ENCODE results near the gene SLC39A3.

SLC39A3 gene

DNA sequence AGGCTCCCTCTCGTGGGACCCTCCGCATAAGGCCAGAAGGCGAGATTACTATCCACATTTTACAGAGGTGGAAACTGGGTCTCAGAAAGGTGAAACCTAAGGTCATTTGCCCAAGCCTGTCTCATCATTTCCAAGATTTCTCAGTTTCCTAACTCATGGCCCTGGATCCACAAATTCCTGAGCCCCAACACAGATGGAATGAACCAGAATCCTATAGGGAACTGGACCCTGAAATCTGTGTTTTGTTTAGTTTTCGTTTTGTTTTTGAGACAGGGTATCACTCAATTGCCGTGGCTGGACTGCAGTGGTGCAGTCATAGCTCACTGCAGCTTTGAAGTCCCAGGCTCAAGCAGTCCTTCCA is 36.8 kb downstream of the SLC39A3 start:
- no peak for DNase-seq (ENCODE audit: low read depth, low spot score)

DNA sequence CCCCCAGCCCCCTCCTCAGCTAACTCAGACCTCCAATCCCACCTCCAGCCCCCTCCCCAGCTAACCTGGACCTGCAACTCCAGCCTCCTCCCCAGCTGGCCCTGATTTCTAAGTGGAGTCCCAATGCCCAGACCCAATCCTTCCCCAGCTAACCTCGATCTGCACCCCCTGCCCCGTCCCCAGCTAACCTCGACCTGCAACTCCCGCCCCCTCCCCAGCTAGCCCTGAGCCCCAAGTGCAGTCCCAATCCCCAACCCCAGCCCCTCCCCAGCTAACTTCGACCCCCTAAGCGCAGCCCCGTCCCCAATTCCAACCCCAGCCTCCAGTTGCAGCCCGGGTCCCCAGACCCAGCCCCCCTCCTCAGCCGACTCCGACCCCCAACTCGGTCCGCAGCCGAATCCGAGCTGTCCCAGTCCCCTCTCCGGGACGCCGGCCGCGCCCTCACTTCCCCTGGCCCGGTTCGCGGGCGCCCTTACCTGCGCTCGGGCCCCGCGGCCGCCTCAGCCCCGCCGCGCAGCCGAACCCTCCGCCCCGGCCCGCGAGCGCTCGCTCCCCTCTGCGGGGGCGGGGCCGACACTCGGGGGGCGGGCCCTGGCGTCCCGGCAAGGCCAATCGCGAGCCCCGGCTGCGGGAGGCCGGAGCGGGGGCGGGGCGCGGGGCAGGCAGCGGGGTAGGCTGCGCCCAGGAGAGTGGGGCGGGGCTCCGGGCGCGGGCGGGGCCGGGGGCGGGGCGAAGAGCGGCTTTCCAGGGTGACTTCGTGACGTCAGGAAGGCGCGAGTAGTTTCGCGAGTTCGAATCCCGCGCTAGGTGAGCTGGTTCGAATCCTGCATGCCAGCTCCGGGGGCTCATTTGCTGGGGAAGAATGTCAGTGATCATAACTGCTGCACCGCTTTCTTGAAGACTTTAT is 37.4 kb downstream of the SLC39A3 start, which contains the start of gene GNG7:
TSS of gene GNG7 (minus strand) at position 525 of the 907 bp plus-strand sequence. CDS start 182,006 bp downstream, outside the sequence.
- peak; percentile 95 for DNase-seq (ENCODE audit: low read depth, low spot score)

DNA sequence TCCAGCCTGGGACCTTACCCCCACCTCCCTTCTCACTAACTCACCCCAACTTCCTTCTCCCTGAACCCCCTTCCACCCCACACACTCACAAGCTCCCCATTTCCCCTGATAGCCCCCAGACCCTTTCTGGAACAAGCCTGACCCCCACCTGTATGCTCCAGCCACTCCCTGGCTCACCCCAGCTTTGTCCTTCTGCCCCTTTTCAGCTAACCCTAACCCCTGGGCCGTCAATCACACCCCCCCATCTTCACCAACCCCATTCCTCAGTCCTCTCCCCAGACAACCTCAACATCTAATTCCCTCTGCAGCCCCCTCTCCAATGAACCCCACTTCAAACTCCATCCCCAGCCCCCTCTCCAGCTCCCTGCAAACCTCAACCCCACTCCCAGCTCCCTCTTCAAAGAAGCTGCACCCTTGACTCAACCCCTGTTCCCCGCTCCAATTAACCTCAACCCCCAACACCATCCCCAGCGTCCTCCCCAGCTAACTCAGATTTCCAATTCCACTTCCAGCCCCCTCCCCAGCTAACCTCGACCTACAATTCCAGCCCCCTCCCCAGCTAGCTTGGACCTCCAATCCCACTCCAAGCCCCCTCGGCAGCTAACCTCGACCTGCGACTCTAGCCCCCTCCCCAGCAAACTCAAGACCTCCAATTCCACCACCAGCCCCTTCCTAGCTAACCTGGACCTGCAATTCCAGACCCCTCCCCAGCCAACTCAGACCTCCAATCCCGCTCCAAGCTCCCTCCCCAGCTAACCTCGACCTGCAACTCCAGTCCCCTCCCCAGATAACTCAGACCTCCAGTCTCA is 38.3 kb downstream of the SLC39A3 start:
- no peak for DNase-seq (ENCODE audit: low read depth, low spot score)

DNA sequence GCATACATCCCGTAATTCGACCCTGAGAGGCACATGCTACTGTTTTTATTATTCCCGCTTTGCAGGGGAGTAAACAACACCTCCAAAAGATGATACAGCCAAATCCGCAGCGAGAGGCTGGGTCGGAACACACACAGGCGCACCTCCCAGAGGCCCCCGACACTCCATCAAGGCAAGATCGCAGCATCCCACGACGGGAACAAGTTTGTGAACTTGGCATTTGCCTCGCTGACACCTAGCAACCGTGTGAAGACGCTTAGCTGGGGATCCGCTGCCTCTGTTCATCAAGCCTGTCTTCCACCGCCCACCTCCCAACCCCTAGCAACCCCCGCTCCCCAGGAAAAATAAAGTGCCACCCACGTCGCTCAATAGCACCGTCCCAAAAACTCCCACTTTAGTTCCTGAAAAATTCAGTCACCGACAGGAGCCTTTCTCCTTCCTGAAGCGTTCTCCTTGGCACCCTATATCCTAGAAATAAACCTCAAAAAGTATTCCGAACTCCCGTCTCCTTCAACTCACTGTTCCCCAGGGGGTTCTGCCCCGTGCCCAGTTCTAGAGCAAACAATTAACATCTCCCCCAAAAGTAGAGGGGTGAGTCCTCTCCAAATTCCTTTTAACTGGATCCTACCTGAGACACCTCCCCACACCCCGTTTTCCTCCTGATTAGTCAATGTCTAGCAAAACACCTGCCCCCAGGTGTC is 39.0 kb downstream of the SLC39A3 start:
- DNase-seq (ENCODE audit: low read depth, low spot score): no peak

DNA sequence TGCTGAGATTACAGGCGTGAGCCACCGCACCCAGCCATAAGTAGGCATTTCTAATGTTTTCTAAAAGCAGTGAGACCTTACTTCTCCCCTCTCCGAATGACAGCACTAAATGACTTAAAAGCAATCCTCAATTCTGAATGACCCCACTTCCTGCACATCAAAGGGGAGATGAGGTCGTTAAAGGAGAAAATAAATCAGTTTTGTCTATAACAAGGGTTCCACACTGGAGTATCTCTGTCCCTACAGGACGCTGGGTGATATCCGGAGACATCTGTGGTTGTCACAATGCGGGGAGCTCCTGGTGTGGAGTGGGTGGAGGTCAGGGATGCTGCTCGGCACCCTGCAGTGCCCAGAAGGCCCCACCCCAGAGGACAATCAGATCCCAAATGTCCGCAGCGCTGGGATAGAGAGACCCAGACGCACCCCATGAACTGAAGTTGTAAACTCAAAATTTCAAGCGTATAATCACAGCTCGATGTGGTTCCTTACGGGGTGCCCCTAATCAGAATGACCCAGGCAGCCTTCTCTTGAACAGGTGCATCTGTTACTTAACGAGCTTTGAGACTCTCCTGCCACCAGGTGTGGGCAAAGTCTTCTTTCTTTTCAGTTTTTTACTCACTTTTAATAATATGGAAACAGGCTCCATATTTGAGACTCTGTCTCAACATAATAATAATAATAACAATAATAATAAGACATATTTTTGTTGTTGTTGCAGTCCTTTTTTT is 40.2 kb downstream of the SLC39A3 start:
- no peak for DNase-seq (ENCODE audit: low read depth, low spot score)

DNA sequence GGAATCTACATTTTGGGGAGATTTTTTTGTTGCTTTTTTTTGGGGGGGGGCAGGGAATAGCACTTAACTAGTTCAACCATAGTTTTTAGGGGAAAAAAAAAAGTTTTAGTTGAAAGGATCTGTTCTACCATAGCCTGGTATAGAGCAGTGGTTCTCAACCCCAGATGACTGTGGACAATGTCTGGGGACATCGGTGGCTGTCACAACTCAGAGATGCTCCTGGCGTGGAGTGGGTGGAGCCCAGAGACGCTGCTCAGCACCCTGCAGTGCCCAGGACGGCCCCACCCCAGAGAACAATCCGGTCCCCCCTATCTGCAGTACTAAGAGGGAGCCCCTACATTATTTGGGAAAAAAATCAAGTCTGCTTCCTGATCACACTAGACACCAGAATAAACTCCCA is 45.6 kb downstream of the SLC39A3 start:
- DNase-seq (ENCODE audit: low read depth, low spot score): no peak

DNA sequence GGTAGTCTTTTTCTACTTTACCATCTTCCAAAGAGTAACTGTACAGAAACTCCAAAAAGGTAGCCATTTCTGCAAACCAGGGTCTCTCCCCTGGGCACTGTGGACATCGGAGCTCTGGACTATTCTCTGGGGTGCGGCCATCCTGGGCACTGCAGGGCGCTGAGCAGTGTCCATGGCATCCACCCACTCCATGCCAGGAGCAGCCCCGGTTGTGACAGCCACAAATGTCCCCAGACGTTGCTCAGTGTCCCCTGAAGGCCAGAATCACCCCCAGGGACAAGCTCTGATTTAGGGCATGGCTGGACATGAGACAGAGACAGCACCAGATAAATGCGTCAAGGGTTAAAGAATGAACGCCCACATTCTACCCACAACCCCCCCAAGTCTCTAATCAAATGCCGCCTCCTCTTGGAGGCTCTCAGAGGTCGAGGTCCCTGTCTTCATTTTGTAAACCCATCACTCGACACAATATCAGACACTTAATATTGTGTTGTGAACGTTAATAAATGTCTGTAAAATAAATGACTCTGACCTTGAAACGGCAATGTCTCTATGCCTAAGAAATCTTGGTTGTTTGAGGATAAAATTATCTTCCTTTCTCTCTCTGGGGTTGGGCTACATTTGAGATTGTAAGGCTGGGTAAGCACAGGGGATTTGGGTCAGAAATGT is 46.2 kb downstream of the SLC39A3 start:
- no peak for DNase-seq (ENCODE audit: low read depth, low spot score)

DNA sequence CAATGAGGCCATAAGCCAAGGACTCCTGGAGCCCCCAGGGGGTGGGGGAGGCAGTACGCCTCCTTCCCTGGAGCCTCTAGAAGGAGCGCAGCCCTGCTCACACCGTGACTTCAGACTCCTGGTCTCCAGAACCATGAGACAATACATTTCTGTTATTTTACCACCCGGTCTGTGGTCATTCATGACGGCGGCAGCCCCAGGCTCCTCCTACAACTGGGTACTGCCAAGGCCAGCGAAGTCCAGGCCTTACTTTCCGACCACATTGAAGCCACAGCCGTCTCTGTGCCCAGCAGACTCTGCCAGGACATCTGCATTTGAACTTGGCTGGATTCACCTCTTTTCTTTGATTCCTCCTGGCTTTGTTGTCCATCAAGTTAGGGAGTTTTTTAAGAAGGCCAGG is 47.9 kb downstream of the SLC39A3 start:
- DNase-seq (ENCODE audit: low read depth, low spot score): no peak

DNA sequence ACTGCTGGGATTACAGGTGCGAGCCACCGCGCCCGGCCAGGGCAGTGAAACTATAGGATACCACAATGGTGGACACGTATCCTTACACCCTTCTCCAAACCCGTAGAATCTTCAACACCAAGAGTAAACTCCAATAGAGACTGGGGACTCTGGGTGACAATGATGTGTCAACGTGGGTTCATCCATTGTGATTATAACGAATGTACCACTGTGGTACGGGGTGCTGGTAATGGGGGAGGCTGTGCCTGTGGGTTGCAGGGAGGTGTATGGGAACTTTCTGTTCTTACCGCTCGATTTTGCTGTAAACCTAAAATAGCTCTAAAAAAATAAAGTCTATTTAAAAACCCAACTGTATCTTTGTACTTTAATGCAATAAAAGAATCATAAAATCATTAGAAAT is 49.0 kb downstream of the SLC39A3 start:
- DNase-seq (ENCODE audit: low read depth, low spot score): no peak

DNA sequence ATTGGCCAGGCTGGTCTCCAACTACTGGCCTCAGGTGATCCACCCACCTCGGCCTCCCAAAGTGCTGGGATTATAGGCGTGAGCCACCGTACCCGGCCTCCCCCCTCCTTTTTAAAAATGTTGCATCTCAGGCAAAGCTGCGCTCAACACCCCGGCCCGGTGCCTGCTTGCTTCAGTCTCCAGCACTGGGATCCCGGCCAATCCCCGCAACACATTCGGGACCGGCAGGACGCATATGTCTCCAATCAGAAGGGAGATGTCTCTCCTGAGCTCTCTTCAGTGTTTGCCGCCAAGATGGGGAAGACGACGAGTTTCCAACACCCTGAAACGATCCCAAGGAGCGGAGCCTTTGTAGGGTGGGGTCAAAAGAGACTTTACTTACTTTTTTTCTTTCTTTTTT is 53.5 kb downstream of the SLC39A3 start:
- no peak for DNase-seq (ENCODE audit: low read depth, low spot score)

DNA sequence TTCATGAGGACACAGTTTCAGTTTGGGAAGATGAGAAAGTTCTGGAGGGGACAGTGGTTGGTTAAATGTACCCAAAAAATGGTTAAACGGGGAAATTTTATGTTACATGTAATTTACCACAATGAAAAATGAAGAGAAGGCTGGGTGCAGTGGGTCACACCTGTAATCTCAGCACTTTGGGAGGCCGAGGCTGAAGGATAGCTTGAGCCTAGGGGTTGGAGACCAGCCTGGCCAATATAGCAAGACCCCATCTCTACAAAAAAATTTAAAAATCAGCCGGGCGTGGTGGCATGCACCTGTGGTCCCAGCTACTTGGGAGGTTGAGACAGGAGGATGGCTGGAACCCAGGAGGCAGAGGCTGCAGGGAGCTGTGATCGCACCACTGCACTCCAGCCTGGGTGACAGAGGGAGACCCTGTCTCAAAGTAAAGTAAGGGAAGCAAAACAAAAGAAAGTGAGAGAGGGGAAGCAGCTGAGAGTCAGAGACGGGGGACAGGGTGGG is 54.6 kb downstream of the SLC39A3 start:
- DNase-seq (ENCODE audit: low read depth, low spot score): no peak

DNA sequence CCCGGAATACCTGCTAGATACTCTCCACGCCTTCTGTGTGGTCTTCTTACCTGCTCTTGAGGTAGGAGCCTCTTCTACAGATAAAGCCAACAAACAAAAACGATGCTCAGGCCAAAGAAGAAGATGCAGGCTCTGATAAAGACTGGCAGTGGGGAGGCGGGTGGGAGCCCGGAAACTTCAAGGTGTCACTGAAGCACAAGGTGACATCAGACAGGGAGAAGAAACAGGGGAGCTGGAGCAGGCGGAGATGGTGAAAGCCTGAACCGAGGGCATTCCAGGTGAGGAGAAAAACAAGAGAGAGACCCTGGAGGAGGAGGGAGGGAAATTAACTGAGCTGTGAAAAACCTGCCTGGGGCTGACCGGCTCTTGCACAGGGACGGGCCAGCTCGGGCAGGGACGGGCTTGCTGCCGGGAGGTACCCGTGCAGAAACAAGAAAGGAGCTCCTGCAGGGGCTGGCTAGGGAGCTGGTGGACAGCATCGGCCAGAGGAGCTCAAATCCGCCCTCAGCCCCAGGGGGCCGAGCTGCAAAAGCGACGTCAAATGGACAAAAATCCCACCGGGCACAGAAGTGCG is 56.3 kb downstream of the SLC39A3 start:
- DNase-seq (ENCODE audit: low read depth, low spot score): no peak

All from activated naive CD8-positive, alpha-beta T cell treated with anti-CD3 and anti-CD28 coated beads, Interleukin-2, amount 50 U/mL, for 16 hours (primary cell).